ENCODE data around the gene WDR45B. TPM values are rescaled to one million over a fixed set of nuclear protein-coding genes. Genes with fewer than 3 reads are reported as not detected.

Gene WDR45B
- polyA plus RNA-seq, 4 donors = 95.2 to 105 (median 101) TPM

Other genes starting within 250 kb of the WDR45B start
- gene HEXD, start 230.1 kb downstream of the WDR45B start, polyA plus RNA-seq (ENCODE audit: insufficient read length in 4 of 4) = 10 to 100 TPM; 31.8 to 62.4 (median 42.6) TPM
- gene OGFOD3, start 229.9 kb downstream of the WDR45B start, polyA plus RNA-seq (ENCODE audit: insufficient read length in 4 of 4) = 10 to 100 TPM; 25.0 to 28.6 (median 26.5) TPM
- gene CYBC1, start 197.7 kb downstream of the WDR45B start, polyA plus RNA-seq (ENCODE audit: insufficient read length in 4 of 4) = 10 to 100 TPM; 47.8 to 57.9 (median 56.8) TPM
- 10 to 100 TPM; 74.7 to 94.5 (median 81.4) TPM for gene NARF, start 189.7 kb downstream of the WDR45B start, polyA plus RNA-seq (ENCODE audit: insufficient read length in 4 of 4)
- 10 to 100 TPM; 34.7 to 48.6 (median 42.8) TPM for gene FOXK2, start 128.7 kb downstream of the WDR45B start, polyA plus RNA-seq (ENCODE audit: insufficient read length in 4 of 4)
- 10 to 100 TPM; 16.6 to 25.3 (median 22.3) TPM for gene RAB40B, start 50.3 kb upstream of the WDR45B start, polyA plus RNA-seq (ENCODE audit: insufficient read length in 4 of 4)
- 10 to 100 TPM; 41.1 to 50.6 (median 44.9) TPM for gene FN3KRP, start 68.3 kb upstream of the WDR45B start, polyA plus RNA-seq (ENCODE audit: insufficient read length in 4 of 4)
- 10 to 100 TPM; 18.8 to 40.3 (median 29.8) TPM for gene FN3K, start 87.2 kb upstream of the WDR45B start, polyA plus RNA-seq (ENCODE audit: insufficient read length in 4 of 4)
- 10 to 100 TPM; 60.5 to 87.2 (median 73.3) TPM for gene TBCD, start 103.6 kb upstream of the WDR45B start, polyA plus RNA-seq (ENCODE audit: insufficient read length in 4 of 4)
- 1 to 10 TPM; 1.1 to 2.1 (median 1.8) TPM for gene ZNF750, start 191.6 kb upstream of the WDR45B start, polyA plus RNA-seq (ENCODE audit: insufficient read length in 4 of 4)